Measurements from ENCODE around the gene PLS1. TPM values are rescaled to one million over a fixed set of nuclear protein-coding genes. Genes with fewer than 3 reads are reported as not detected.
A peak's percentile ranks its signal among the peaks of the same experiment; 100 is the strongest.

The PLS1 gene
- total and polyA plus RNA-seq, 7 experiments from 2014 or later, result 1.6 to 6.4 (median 2.5) TPM

DNA sequence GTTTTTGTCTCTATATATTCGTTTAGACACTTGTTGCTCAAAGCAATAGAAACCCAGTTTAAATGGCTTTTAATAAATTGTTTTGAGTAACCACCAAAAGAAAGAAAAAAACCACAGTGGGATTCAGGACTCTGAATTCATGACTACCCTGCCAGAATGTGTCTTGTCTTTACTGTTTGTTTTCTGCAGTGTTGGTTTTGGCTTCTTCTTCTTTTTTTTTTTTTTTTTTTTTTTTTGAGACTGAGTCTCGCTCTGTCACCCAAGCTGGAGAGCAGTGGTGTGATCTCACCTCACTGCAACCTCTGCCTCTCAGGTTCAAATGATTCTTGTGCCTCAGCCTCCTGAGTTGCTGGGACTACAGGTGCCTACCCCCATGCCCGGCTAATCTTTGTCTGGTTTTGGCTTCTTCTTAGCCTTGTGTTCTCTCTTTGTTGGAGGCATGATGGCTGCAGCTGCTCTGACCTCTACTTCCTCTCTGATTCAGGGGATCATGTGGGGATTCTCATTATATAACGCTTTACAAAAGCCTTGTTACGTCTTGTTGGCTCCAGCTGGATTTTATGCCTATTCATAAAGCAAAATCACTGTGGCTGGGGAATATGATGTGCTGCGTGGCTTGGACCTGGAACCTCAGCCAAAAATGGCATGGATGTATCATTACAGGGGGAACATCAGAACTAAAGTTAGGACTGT is 54.0 kb downstream of the PLS1 start:
- Mint-ChIP-seq H3K9me3 (peaks cover 0 to 1% (median 0%) of the 10 kb centered on the region in 11 donors), H3K36me3 (peaks cover 0 to 22% (median 0%) of the 10 kb centered on the region in 5 donors), H3K4me3 (no peak overlapping the region), H3K27me3 (no peaks in the 10 kb centered on the region), H3K27ac (no peak overlapping the region), H3K4me1 (peaks cover 0 to 2% (median 0%) of the 10 kb centered on the region in 7 donors)
- CTCF ChIA-PET, result no interaction called here
- no peak overlapping the region for H3K4me3 ChIP-seq (ENCODE audit: low read length)
- no peaks in the 10 kb centered on the region for H3K36me3 ChIP-seq (ENCODE audit: control insufficient read depth in 2 of 3, insufficient read depth in 3 of 3, low read length in 3 of 3)
- no peaks in the 10 kb centered on the region for H3K4me1 ChIP-seq (ENCODE audit: control insufficient read depth in 2 of 2, insufficient read depth in 2 of 2, low read length in 2 of 2)
- no peaks in the 10 kb centered on the region for H3K9me3 ChIP-seq (ENCODE audit: control insufficient read depth in 2 of 3, low read length in 3 of 3)
- no peak overlapping the region for H3K27ac ChIP-seq (ENCODE audit: low read depth, low read length)
- ATAC-seq (no peak), DNase-seq (no peak)
- POLR2A ChIA-PET, result interaction anchor here (0.6 kb wide), 1 partner anchor 1323 kb away, joined by 4 read pairs; no protein-coding TSS in a partner anchor
- H3K27me3 ChIP-seq (ENCODE audit: control insufficient read depth in 2 of 2, insufficient read depth in 2 of 2, low read length in 2 of 2), result no peaks in the 10 kb centered on the region
- intact Hi-C loops (cut with micrococcal nuclease), result no loop called here

DNA sequence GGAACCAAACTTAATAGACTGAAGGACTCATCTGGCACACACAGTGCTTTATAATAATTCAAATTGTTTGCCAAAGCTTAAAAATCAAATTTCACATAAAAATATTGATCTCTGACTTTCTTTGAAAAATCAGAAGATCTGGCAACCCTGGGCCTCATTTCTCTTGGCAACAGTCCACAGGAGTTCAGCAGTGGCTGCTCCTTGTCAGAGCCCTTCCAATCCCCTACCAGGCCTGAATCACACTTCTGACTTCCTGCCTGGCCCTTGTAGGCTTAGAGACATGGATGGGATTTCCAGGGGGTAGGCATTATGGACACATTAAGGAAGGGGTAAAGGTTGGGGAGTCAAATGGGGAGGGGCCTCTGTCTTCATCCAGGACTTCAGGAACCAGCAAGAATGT is 55.5 kb downstream of the PLS1 start:
- CTCF ChIA-PET, result no interaction called here
- Histone ChIP-seq H3K27ac (ENCODE audit: low read depth, low read length) (no peak overlapping the region), H3K27me3 (ENCODE audit: control insufficient read depth in 2 of 2, insufficient read depth in 2 of 2, low read length in 2 of 2) (no peaks in the 10 kb centered on the region), H3K36me3 (ENCODE audit: control insufficient read depth in 2 of 3, insufficient read depth in 3 of 3, low read length in 3 of 3) (no peaks in the 10 kb centered on the region), H3K9me3 (ENCODE audit: control insufficient read depth in 2 of 3, low read length in 3 of 3) (no peaks in the 10 kb centered on the region), H3K4me3 (ENCODE audit: low read length) (no peak overlapping the region), H3K4me1 (ENCODE audit: control insufficient read depth in 2 of 2, insufficient read depth in 2 of 2, low read length in 2 of 2) (no peaks in the 10 kb centered on the region)
- Mint-ChIP-seq H3K4me3 (no peak overlapping the region), H3K9me3 (peaks cover 0 to 1% (median 0%) of the 10 kb centered on the region in 11 donors), H3K27ac (no peak overlapping the region), H3K27me3 (no peaks in the 10 kb centered on the region), H3K36me3 (peaks cover 0 to 22% (median 0%) of the 10 kb centered on the region in 5 donors), H3K4me1 (peaks cover 0 to 3% (median 0%) of the 10 kb centered on the region in 7 donors)
- intact Hi-C loops (cut with micrococcal nuclease), result no loop called here
- POLR2A ChIA-PET, result no interaction called here
- no peak for ATAC-seq
- no peak for DNase-seq

DNA sequence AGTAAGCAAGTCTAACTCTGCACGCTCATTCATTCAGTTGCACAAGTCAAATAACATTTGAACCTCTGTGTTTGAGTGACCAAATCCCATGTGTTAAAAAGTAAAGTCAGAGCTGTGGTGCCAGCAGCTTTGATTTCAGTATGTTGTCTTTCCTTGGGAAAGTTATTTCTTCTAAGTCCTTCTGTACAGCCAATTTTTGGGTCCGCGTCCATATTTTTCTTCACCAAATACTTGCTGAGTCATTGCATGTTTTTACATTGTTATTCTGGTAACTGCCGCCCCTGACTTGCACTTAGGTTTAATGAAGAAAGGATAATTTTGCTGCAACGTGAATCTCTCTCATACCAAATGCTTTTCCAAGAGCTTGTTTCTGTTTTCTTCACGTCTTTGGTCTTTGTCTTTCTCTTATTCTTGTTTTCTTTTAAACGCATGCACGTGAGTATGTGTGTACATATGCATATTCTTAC is 56.7 kb downstream of the PLS1 start:
- peaks cover 0 to 18% (median 0%) of the 10 kb centered on the region in 5 donors for H3K36me3 Mint-ChIP-seq
- no peaks in the 10 kb centered on the region for H3K4me1 ChIP-seq (ENCODE audit: control insufficient read depth in 2 of 2, insufficient read depth in 2 of 2, low read length in 2 of 2)
- no peaks in the 10 kb centered on the region for H3K27me3 ChIP-seq (ENCODE audit: control insufficient read depth in 2 of 2, insufficient read depth in 2 of 2, low read length in 2 of 2)
- no peak overlapping the region for H3K4me3 ChIP-seq (ENCODE audit: low read length)
- no peaks in the 10 kb centered on the region for H3K9me3 ChIP-seq (ENCODE audit: control insufficient read depth in 2 of 3, low read length in 3 of 3)
- ATAC-seq (no peak), DNase-seq (no peak)
- intact Hi-C loops (cut with micrococcal nuclease), result no loop called here
- H3K9me3 Mint-ChIP-seq, result peaks cover 0 to 1% (median 0%) of the 10 kb centered on the region in 11 donors
- ChIA-PET POLR2A (no interaction called here), CTCF (no interaction called here)
- H3K4me1 Mint-ChIP-seq, result peaks cover 0 to 3% (median 0%) of the 10 kb centered on the region in 7 donors
- no peak overlapping the region for H3K4me3 Mint-ChIP-seq
- no peak overlapping the region for H3K27ac Mint-ChIP-seq
- H3K27ac ChIP-seq (ENCODE audit: low read depth, low read length), result no peak overlapping the region
- no peaks in the 10 kb centered on the region for H3K36me3 ChIP-seq (ENCODE audit: control insufficient read depth in 2 of 3, insufficient read depth in 3 of 3, low read length in 3 of 3)
- no peaks in the 10 kb centered on the region for H3K27me3 Mint-ChIP-seq

DNA sequence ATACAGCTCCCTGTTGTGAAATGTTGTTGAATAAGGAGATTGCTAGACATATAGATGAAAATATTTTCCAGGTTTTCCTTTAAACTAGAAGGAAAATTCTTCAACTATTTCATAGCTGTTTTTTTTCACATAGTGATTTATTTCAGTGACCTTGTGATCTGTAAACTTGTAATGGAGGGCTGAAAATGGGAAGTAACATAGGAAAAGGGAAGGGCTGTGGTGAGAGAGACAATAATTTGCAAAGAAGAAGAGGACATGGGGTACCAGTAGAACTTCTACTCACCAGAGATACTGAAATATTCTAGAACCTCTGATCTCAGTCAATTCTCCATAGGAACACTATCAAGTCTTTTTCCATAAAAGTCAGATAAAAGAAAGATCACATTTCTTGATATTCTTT is 60.4 kb downstream of the PLS1 start:
- no peak overlapping the region for H3K27ac Mint-ChIP-seq
- ATAC-seq, result peak; percentile 37

DNA sequence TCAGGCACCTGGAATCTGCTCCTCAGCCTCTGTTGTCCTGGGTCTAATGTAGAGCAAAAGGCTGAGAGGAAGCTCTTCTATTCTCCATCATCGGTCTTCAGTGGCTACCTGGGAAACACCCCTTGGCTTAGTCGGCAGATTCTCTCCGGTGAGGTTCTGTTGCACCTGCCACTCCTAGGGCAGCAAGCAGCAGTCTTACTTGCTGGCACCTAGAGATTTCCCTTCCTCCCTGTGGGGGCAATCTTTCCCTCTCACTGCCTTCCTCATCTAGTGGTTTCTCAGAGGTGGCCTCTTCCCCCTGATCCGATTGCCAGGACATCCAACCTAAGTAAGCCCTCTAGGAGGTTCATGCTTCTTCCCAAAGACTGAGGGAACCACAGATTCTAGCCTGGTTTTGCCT is 60.8 kb downstream of the PLS1 start:
- H3K9me3 ChIP-seq (ENCODE audit: control insufficient read depth in 2 of 3, low read length in 3 of 3), result no peaks in the 10 kb centered on the region
- H3K27ac Mint-ChIP-seq, result peak overlapping the region in 1 of 9 donors; percentile 27
- H3K27ac ChIP-seq (ENCODE audit: low read depth, low read length), result no peak overlapping the region
- peaks cover 0 to 9% (median 0%) of the 10 kb centered on the region in 5 donors for H3K36me3 Mint-ChIP-seq
- no peak overlapping the region for H3K4me3 Mint-ChIP-seq
- intact Hi-C loops (cut with micrococcal nuclease), result no loop called here
- DNase-seq (no peak), ATAC-seq (no peak)
- peaks cover 0 to 3% (median 0%) of the 10 kb centered on the region in 7 donors for H3K4me1 Mint-ChIP-seq
- ChIA-PET CTCF (no interaction called here), POLR2A (no interaction called here)
- H3K27me3 ChIP-seq (ENCODE audit: control insufficient read depth in 2 of 2, insufficient read depth in 2 of 2, low read length in 2 of 2), result no peaks in the 10 kb centered on the region
- no peaks in the 10 kb centered on the region for H3K36me3 ChIP-seq (ENCODE audit: control insufficient read depth in 2 of 3, insufficient read depth in 3 of 3, low read length in 3 of 3)
- H3K4me3 ChIP-seq (ENCODE audit: low read length), result no peak overlapping the region
- no peaks in the 10 kb centered on the region for H3K9me3 Mint-ChIP-seq
- no peaks in the 10 kb centered on the region for H3K27me3 Mint-ChIP-seq
- H3K4me1 ChIP-seq (ENCODE audit: control insufficient read depth in 2 of 2, insufficient read depth in 2 of 2, low read length in 2 of 2), result no peaks in the 10 kb centered on the region

More for the DNA sequence above, 60.4 kb downstream of the PLS1 start:
- Mint-ChIP-seq H3K4me3 (no peak overlapping the region), H3K36me3 (peaks cover 0 to 9% (median 0%) of the 10 kb centered on the region in 5 donors), H3K4me1 (peaks cover 0 to 3% (median 0%) of the 10 kb centered on the region in 7 donors), H3K27me3 (no peaks in the 10 kb centered on the region), H3K9me3 (no peaks in the 10 kb centered on the region)
- Histone ChIP-seq H3K9me3 (ENCODE audit: control insufficient read depth in 2 of 3, low read length in 3 of 3) (no peaks in the 10 kb centered on the region), H3K4me3 (ENCODE audit: low read length) (no peak overlapping the region), H3K36me3 (ENCODE audit: control insufficient read depth in 2 of 3, insufficient read depth in 3 of 3, low read length in 3 of 3) (no peaks in the 10 kb centered on the region), H3K4me1 (ENCODE audit: control insufficient read depth in 2 of 2, insufficient read depth in 2 of 2, low read length in 2 of 2) (no peaks in the 10 kb centered on the region), H3K27me3 (ENCODE audit: control insufficient read depth in 2 of 2, insufficient read depth in 2 of 2, low read length in 2 of 2) (no peaks in the 10 kb centered on the region), H3K27ac (ENCODE audit: low read depth, low read length) (no peak overlapping the region)
- ChIA-PET CTCF (no interaction called here), POLR2A (no interaction called here)
- intact Hi-C loops (cut with micrococcal nuclease), result no loop called here
- no peak for DNase-seq

DNA sequence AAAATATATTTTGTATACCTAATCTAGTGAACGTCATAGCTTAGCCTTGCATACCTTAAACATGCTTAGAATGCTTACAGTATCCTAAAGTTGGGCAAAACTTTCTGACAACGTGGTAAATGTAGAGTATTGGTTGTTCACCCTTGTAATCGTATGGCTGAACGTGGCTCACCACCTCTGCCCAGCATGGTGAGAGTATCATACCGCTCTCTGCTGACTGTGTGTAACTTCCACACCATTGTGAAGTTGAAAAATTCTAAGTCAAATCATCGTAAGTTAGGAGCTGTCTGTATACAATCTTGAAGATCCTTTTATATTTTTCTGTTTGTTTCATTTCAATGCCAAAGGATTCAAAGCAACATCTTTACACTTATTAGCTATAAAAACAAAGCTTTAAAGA is 64.2 kb downstream of the PLS1 start:
- ATAC-seq (no peak), DNase-seq (no peak)
- ChIA-PET CTCF (no interaction called here), POLR2A (no interaction called here)
- no peaks in the 10 kb centered on the region for H3K36me3 Mint-ChIP-seq
- H3K4me1 Mint-ChIP-seq, result peaks cover 0 to 3% (median 0%) of the 10 kb centered on the region in 7 donors
- intact Hi-C loops (cut with micrococcal nuclease), result no loop called here
- no peaks in the 10 kb centered on the region for H3K36me3 ChIP-seq (ENCODE audit: control insufficient read depth in 2 of 3, insufficient read depth in 3 of 3, low read length in 3 of 3)
- H3K9me3 Mint-ChIP-seq, result no peaks in the 10 kb centered on the region
- H3K9me3 ChIP-seq (ENCODE audit: control insufficient read depth in 2 of 3, low read length in 3 of 3), result no peaks in the 10 kb centered on the region
- H3K4me3 ChIP-seq (ENCODE audit: low read length), result no peak overlapping the region
- no peak overlapping the region for H3K27ac ChIP-seq (ENCODE audit: low read depth, low read length)
- H3K27me3 ChIP-seq (ENCODE audit: control insufficient read depth in 2 of 2, insufficient read depth in 2 of 2, low read length in 2 of 2), result no peaks in the 10 kb centered on the region
- no peaks in the 10 kb centered on the region for H3K27me3 Mint-ChIP-seq
- no peaks in the 10 kb centered on the region for H3K4me1 ChIP-seq (ENCODE audit: control insufficient read depth in 2 of 2, insufficient read depth in 2 of 2, low read length in 2 of 2)
- H3K27ac Mint-ChIP-seq, result no peak overlapping the region
- H3K4me3 Mint-ChIP-seq, result no peak overlapping the region

DNA sequence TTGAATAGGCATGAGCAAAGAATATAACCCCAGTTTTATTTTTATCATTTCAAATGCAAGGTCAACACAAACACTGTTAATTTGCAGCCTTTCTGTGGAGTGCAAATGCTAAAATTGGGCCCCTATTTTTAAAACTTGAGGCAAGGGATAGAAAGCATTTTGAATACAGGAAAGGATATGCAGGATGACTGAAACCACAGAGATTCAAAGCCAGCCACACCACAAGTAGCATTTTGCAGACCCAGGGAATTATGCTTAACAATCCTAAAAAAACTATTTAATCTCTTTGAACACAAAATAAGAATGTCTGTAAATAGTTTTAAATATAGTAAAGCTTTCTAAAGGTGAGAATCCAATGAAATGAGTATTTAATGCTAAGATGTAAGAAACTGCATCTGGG is 64.7 kb downstream of the PLS1 start:
- Histone ChIP-seq H3K27me3 (ENCODE audit: control insufficient read depth in 2 of 2, insufficient read depth in 2 of 2, low read length in 2 of 2) (no peaks in the 10 kb centered on the region), H3K4me3 (ENCODE audit: low read length) (no peak overlapping the region), H3K4me1 (ENCODE audit: control insufficient read depth in 2 of 2, insufficient read depth in 2 of 2, low read length in 2 of 2) (no peaks in the 10 kb centered on the region), H3K27ac (ENCODE audit: low read depth, low read length) (no peak overlapping the region), H3K36me3 (ENCODE audit: control insufficient read depth in 2 of 3, insufficient read depth in 3 of 3, low read length in 3 of 3) (no peaks in the 10 kb centered on the region), H3K9me3 (ENCODE audit: control insufficient read depth in 2 of 3, low read length in 3 of 3) (no peaks in the 10 kb centered on the region)
- H3K27ac Mint-ChIP-seq, result no peak overlapping the region
- H3K4me3 Mint-ChIP-seq, result no peak overlapping the region
- H3K36me3 Mint-ChIP-seq, result no peaks in the 10 kb centered on the region
- ChIA-PET CTCF (no interaction called here), POLR2A (no interaction called here)
- H3K4me1 Mint-ChIP-seq, result peaks cover 0 to 3% (median 0%) of the 10 kb centered on the region in 7 donors
- ATAC-seq (no peak), DNase-seq (no peak)
- H3K9me3 Mint-ChIP-seq, result no peaks in the 10 kb centered on the region
- intact Hi-C loops (cut with micrococcal nuclease), result no loop called here
- H3K27me3 Mint-ChIP-seq, result no peaks in the 10 kb centered on the region

Data from naive thymus-derived CD4-positive, alpha-beta T cell (primary cell).